ENCODE results near the gene CFTR. TPM values are rescaled to one million over a fixed set of nuclear protein-coding genes. Genes with fewer than 3 reads are reported as not detected.
A peak's percentile ranks its signal among the peaks of the same experiment; 100 is the strongest.
"Not testable (repeated sequence)": the region's sequence is repeated elsewhere in the genome, so short reads cannot be mapped to it uniquely, and the experiment has no call there.

CFTR gene
- total RNA-seq, 1 experiment from 2014 or later: not detected

DNA sequence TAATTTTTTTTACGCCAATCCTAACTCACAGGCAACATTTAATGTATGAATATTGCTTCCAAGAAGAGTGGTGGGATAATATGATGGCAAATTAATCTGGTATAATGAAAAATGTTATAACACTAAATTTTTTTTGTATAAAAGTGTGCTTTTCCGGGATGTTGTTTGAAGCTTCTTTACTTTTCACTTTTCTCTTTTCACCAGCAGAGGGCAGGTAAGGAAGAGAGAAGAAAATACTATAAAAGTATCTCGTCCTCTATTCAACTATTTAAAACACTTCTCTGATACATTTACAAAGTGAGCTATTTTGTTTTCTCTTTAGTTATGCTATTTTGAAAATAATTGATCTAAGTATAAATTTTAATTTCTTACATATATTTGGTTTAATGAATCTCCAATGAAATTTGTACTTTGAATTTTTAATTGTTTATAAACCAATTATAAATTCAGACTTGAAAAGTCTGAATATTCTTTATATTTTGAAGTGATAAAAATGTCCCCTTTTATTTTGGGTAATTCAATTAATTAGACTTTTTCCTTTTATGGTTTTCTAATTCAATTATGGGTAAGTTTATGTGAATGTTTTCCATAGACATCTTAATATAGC lies 20.7 kb upstream of the CFTR start:
- BruUV-seq (replicated peaks): no TSS peak

GRCh38 chr7:117459735-117460134 lies 20.1 kb upstream of the CFTR start:
- H4K20me1 ChIP-seq (ENCODE audit: insufficient read depth): no peaks in the 10 kb centered on the region
- no peak overlapping the region for H3K4me3 ChIP-seq
- H3K79me2 ChIP-seq (ENCODE audit: low read depth): no peaks in the 10 kb centered on the region
- no peaks in the 10 kb centered on the region for H3K4me1 ChIP-seq (replicated peaks; ENCODE audit: insufficient read depth)
- H3K36me3 ChIP-seq (ENCODE audit: low read depth): no peaks in the 10 kb centered on the region
- H3K27ac ChIP-seq: no peak overlapping the region
- H3K9me2 ChIP-seq (ENCODE audit: insufficient read depth): no peaks in the 10 kb centered on the region; the same call in 1 of the 2 replicates
- TF ChIP-seq EZH2 (IDR thresholded peaks at IDR 0.05; ENCODE audit: low read depth) (no peak), CTCF (conservative IDR thresholded peaks at IDR 0.05) (no peak)
- CTCF ChIA-PET: interaction anchor here (0.6 to 1.1 kb wide), 4 partner anchors 91 to 499 kb away, joined by 3 to 13 read pairs (median 4); no protein-coding TSS in a partner anchor
- POLR2A ChIA-PET (ENCODE audit: unreplicated experiment): no interaction called here
- no peaks in the 10 kb centered on the region for H3K9me3 ChIP-seq (ENCODE audit: insufficient read depth, low read depth)
- H3K27me3 ChIP-seq (ENCODE audit: insufficient read depth, low read depth): no peaks in the 10 kb centered on the region
- intact Hi-C loops (cut with micrococcal nuclease; ENCODE audit: unreplicated experiment): loop anchor here (1.0 to 5.0 kb wide), 3 partner anchors 62 to 256 kb away; no protein-coding TSS in a partner anchor
- no TSS peak for BruUV-seq (replicated peaks)
- no peak overlapping the region for H3K4me2 ChIP-seq
- DNase-seq: no peak
- no peak overlapping the region for H2AFZ ChIP-seq
- no peaks in the 10 kb centered on the region for H3F3A ChIP-seq (ENCODE audit: insufficient read depth, low read depth)

More for the DNA sequence above, 20.7 kb upstream of the CFTR start:
- no peaks in the 10 kb centered on the region for H3K9me3 ChIP-seq (ENCODE audit: insufficient read depth, low read depth)
- no peak overlapping the region for H3K4me3 ChIP-seq
- no peaks in the 10 kb centered on the region for H3K36me3 ChIP-seq (ENCODE audit: low read depth)
- TF ChIP-seq CTCF (conservative IDR thresholded peaks at IDR 0.05) (peak; percentile 76), EZH2 (IDR thresholded peaks at IDR 0.05; ENCODE audit: low read depth) (no peak)
- intact Hi-C loops (cut with micrococcal nuclease; ENCODE audit: unreplicated experiment): loop anchor here (1.0 to 5.0 kb wide), 3 partner anchors 62 to 256 kb away; no protein-coding TSS in a partner anchor
- no peaks in the 10 kb centered on the region for H3K4me1 ChIP-seq (replicated peaks; ENCODE audit: insufficient read depth)
- no peak overlapping the region for H3K4me2 ChIP-seq
- ChIA-PET POLR2A (ENCODE audit: unreplicated experiment) (interaction anchor here (0.7 kb wide), 1 partner anchor 374 kb away, joined by 4 read pairs; no protein-coding TSS in a partner anchor), CTCF (interaction anchor here (0.7 to 1.1 kb wide), 4 partner anchors 214 to 695 kb away, joined by 3 to 13 read pairs (median 4); no protein-coding TSS in a partner anchor)
- H3K9me2 ChIP-seq (ENCODE audit: insufficient read depth): no peaks in the 10 kb centered on the region; the same call in 1 of the 2 replicates
- no peaks in the 10 kb centered on the region for H3F3A ChIP-seq (ENCODE audit: insufficient read depth, low read depth)
- H4K20me1 ChIP-seq (ENCODE audit: insufficient read depth): no peaks in the 10 kb centered on the region
- no peak for DNase-seq
- no peaks in the 10 kb centered on the region for H3K79me2 ChIP-seq (ENCODE audit: low read depth)
- H2AFZ ChIP-seq: no peak overlapping the region
- no peak overlapping the region for H3K27ac ChIP-seq
- no peaks in the 10 kb centered on the region for H3K27me3 ChIP-seq (ENCODE audit: insufficient read depth, low read depth)

GRCh38 chr7:117460815-117461214 lies 19.0 kb upstream of the CFTR start:
- H3F3A ChIP-seq (ENCODE audit: insufficient read depth, low read depth); CTCF ChIA-PET; H3K36me3 ChIP-seq (ENCODE audit: low read depth); H3K4me1 ChIP-seq (replicated peaks; ENCODE audit: insufficient read depth); POLR2A ChIA-PET (ENCODE audit: unreplicated experiment); H3K9me3 ChIP-seq (ENCODE audit: insufficient read depth, low read depth); H3K4me2 ChIP-seq; H3K4me3 ChIP-seq; intact Hi-C loops (cut with micrococcal nuclease; ENCODE audit: unreplicated experiment); H3K27me3 ChIP-seq (ENCODE audit: insufficient read depth, low read depth); BruUV-seq (replicated peaks); H2AFZ ChIP-seq; H3K27ac ChIP-seq; H3K9me2 ChIP-seq (ENCODE audit: insufficient read depth); DNase-seq; H3K79me2 ChIP-seq (ENCODE audit: low read depth); H4K20me1 ChIP-seq (ENCODE audit: insufficient read depth): not testable (repeated sequence)

Data from PC-9 (cell line).